Tongue (tissue), 2 donors: ENCODE measurements around the gene ZNF536. TPM values are rescaled to one million over a fixed set of nuclear protein-coding genes. Genes with fewer than 3 reads are reported as not detected.

Experiments
- DNase-seq: peaks from one replicate; pipeline ENCODE4 v3.0.0-alpha.2; 2015
- total RNA-seq: library from RNA; depleted of rRNA; stranded (reverse); fragments of >200 nt; gene quantifications from one replicate; pipeline ENCODE4 v1.2.3, GENCODE V29; 2014

ZNF536 gene
- total RNA-seq, 1 donor from 2014 or later, result 8.3 TPM

- no peak for DNase-seq
Measured at GRCh38 chr19:30363073-30363472, 9.1 kb upstream of the ZNF536 start.

GRCh38 chr19:30364866-30365800 lies 7.1 kb upstream of the ZNF536 start:
- DNase-seq, result no peak

- no peak for DNase-seq
Measured at GRCh38 chr19:30366282-30366681, 5.9 kb upstream of the ZNF536 start.

GRCh38 chr19:30367006-30367405 lies 5.2 kb upstream of the ZNF536 start:
- no peak for DNase-seq

- DNase-seq, result no peak
Measured at GRCh38 chr19:30367421-30367820, 4.8 kb upstream of the ZNF536 start.

GRCh38 chr19:30369833-30370232 lies 2.4 kb upstream of the ZNF536 start:
- DNase-seq, result no peak

- peak; percentile 51 for DNase-seq
Measured at GRCh38 chr19:30371161-30371836, 885 bp upstream of the ZNF536 start.

GRCh38 chr19:30373593-30373992 lies 1.4 kb downstream of the ZNF536 start:
- peak; percentile 49 for DNase-seq

- DNase-seq, result no peak
Measured at GRCh38 chr19:30374539-30374864, 2.3 kb downstream of the ZNF536 start.

GRCh38 chr19:30374865-30375552 lies 2.8 kb downstream of the ZNF536 start:
- DNase-seq, result peak; percentile 45

GRCh38 chr19:30375553-30376031 lies 3.4 kb downstream of the ZNF536 start:
- no peak for DNase-seq

GRCh38 chr19:30376272-30376671 lies 4.1 kb downstream of the ZNF536 start:
- no peak for DNase-seq

- DNase-seq, result no peak
Measured at GRCh38 chr19:30376826-30377425, 4.7 kb downstream of the ZNF536 start.

- no peak for DNase-seq
Measured at GRCh38 chr19:30378701-30379100, 6.5 kb downstream of the ZNF536 start.

GRCh38 chr19:30379841-30380610 lies 7.8 kb downstream of the ZNF536 start:
- DNase-seq, result no peak

GRCh38 chr19:30381366-30381765 lies 9.2 kb downstream of the ZNF536 start:
- DNase-seq, result no peak

GRCh38 chr19:30385174-30385573 lies 13.0 kb downstream of the ZNF536 start:
- no peak for DNase-seq

- no peak for DNase-seq
Measured at GRCh38 chr19:30385666-30386065, 13.5 kb downstream of the ZNF536 start.

GRCh38 chr19:30386551-30387143 lies 14.5 kb downstream of the ZNF536 start:
- no peak for DNase-seq

- DNase-seq, result no peak
Measured at GRCh38 chr19:30387311-30388115, 15.3 kb downstream of the ZNF536 start.
